Measurements from ENCODE around the gene MAFB. TPM values are rescaled to one million over a fixed set of nuclear protein-coding genes. Genes with fewer than 3 reads are reported as not detected.

MAFB gene
- total RNA-seq, 1 donor from 2014 or later = 4.6 TPM

DNA sequence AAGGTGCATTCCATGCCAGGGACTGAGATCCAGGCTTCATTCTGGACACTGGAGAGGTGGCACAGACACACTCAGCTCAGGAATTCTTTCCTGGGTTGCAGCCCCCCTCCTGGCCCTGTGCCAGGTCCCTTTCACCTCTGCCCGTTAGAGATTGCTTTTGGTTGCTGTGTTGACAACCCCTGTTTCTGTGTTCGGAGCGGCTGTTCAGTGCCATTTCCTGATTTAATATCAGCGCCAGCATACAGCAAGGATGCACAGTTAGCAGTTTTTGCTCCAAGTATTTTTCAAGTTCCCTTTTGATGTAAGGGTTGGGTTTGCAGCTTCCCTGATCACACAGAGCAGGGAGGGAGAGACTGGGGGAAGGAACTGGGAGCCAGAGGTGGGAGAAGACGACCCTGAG, 8.5 kb upstream of the MAFB start:
- TF ChIP-seq, protein P1, sequence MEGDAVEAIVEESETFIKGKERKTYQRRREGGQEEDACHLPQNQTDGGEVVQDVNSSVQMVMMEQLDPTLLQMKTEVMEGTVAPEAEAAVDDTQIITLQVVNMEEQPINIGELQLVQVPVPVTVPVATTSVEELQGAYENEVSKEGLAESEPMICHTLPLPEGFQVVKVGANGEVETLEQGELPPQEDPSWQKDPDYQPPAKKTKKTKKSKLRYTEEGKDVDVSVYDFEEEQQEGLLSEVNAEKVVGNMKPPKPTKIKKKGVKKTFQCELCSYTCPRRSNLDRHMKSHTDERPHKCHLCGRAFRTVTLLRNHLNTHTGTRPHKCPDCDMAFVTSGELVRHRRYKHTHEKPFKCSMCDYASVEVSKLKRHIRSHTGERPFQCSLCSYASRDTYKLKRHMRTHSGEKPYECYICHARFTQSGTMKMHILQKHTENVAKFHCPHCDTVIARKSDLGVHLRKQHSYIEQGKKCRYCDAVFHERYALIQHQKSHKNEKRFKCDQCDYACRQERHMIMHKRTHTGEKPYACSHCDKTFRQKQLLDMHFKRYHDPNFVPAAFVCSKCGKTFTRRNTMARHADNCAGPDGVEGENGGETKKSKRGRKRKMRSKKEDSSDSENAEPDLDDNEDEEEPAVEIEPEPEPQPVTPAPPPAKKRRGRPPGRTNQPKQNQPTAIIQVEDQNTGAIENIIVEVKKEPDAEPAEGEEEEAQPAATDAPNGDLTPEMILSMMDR (IDR thresholded peaks at IDR 0.05; ENCODE audit: partially characterized antibody, unreplicated experiment) = no peak
- Mint-ChIP-seq H3K27me3 (ENCODE audit: unreplicated experiment) (peaks cover 15% of the 10 kb centered on the region), H3K4me1 (ENCODE audit: low read depth, unreplicated experiment) (no peaks in the 10 kb centered on the region), H3K27ac (ENCODE audit: unreplicated experiment) (no peak overlapping the region), H3K4me3 (ENCODE audit: unreplicated experiment) (no peak overlapping the region), H3K36me3 (ENCODE audit: unreplicated experiment) (peaks cover 3% of the 10 kb centered on the region), H3K9me3 (ENCODE audit: unreplicated experiment) (peaks cover 4% of the 10 kb centered on the region)
- DNase-seq = no peak

GRCh38 chr20:40695214-40695613, 6.2 kb upstream of the MAFB start:
- no peak overlapping the region for H3K27ac Mint-ChIP-seq (ENCODE audit: unreplicated experiment)

GRCh38 chr20:40694246-40694645, 5.2 kb upstream of the MAFB start:
- peaks cover 3% of the 10 kb centered on the region for H3K36me3 Mint-ChIP-seq (ENCODE audit: unreplicated experiment)
- DNase-seq = no peak
- H3K27me3 Mint-ChIP-seq (ENCODE audit: unreplicated experiment) = peaks cover 29% of the 10 kb centered on the region
- no peak overlapping the region for H3K27ac Mint-ChIP-seq (ENCODE audit: unreplicated experiment)
- no peak overlapping the region for H3K4me3 Mint-ChIP-seq (ENCODE audit: unreplicated experiment)
- H3K9me3 Mint-ChIP-seq (ENCODE audit: unreplicated experiment) = peaks cover 6% of the 10 kb centered on the region
- no peaks in the 10 kb centered on the region for H3K4me1 Mint-ChIP-seq (ENCODE audit: low read depth, unreplicated experiment)
- TF ChIP-seq, protein P1 (IDR thresholded peaks at IDR 0.05; ENCODE audit: partially characterized antibody, unreplicated experiment) = no peak

More at GRCh38 chr20:40695214-40695613, 6.2 kb upstream of the MAFB start:
- TF ChIP-seq, protein P1 (IDR thresholded peaks at IDR 0.05; ENCODE audit: partially characterized antibody, unreplicated experiment) = no peak
- no peak overlapping the region for H3K4me3 Mint-ChIP-seq (ENCODE audit: unreplicated experiment)
- peaks cover 29% of the 10 kb centered on the region for H3K27me3 Mint-ChIP-seq (ENCODE audit: unreplicated experiment)
- no peaks in the 10 kb centered on the region for H3K4me1 Mint-ChIP-seq (ENCODE audit: low read depth, unreplicated experiment)
- DNase-seq = no peak
- H3K9me3 Mint-ChIP-seq (ENCODE audit: unreplicated experiment) = peaks cover 4% of the 10 kb centered on the region
- H3K36me3 Mint-ChIP-seq (ENCODE audit: unreplicated experiment) = peaks cover 3% of the 10 kb centered on the region

- no peaks in the 10 kb centered on the region for H3K4me1 Mint-ChIP-seq (ENCODE audit: low read depth, unreplicated experiment)
- H3K36me3 Mint-ChIP-seq (ENCODE audit: unreplicated experiment) = peaks cover 3% of the 10 kb centered on the region
- H3K27ac Mint-ChIP-seq (ENCODE audit: unreplicated experiment) = no peak overlapping the region
- TF ChIP-seq, protein P1 (IDR thresholded peaks at IDR 0.05; ENCODE audit: partially characterized antibody, unreplicated experiment) = no peak
- H3K4me3 Mint-ChIP-seq (ENCODE audit: unreplicated experiment) = peak overlapping the region; percentile 28
- peaks cover 10% of the 10 kb centered on the region for H3K9me3 Mint-ChIP-seq (ENCODE audit: unreplicated experiment)
- peaks cover 33% of the 10 kb centered on the region for H3K27me3 Mint-ChIP-seq (ENCODE audit: unreplicated experiment)
- peak; percentile 25 for DNase-seq
These were observed 3.4 kb upstream of the MAFB start for GRCh38 chr20:40692240-40693011.

- Mint-ChIP-seq H3K36me3 (ENCODE audit: unreplicated experiment) (peaks cover 3% of the 10 kb centered on the region), H3K27ac (ENCODE audit: unreplicated experiment) (no peak overlapping the region), H3K4me3 (ENCODE audit: unreplicated experiment) (peak overlapping the region; percentile 34), H3K27me3 (ENCODE audit: unreplicated experiment) (peaks cover 32% of the 10 kb centered on the region), H3K9me3 (ENCODE audit: unreplicated experiment) (peaks cover 10% of the 10 kb centered on the region), H3K4me1 (ENCODE audit: low read depth, unreplicated experiment) (peaks cover under 1% of the 10 kb centered on the region)
- no peak for DNase-seq
- TF ChIP-seq, protein P1 (IDR thresholded peaks at IDR 0.05; ENCODE audit: partially characterized antibody, unreplicated experiment) = no peak
These were observed 2.7 kb upstream of the MAFB start for GRCh38 chr20:40691566-40692239.

Measured in glutamatergic neuron (in vitro differentiated cells).